ENCODE data around the gene RAET1L.

- TF ChIP-seq SMARCC2 (IDR thresholded peaks at IDR 0.05; ENCODE audit: low read depth) (no peak), E2F4 (CRISPR knock-in tag; IDR thresholded peaks at IDR 0.05; ENCODE audit: low read depth) (no peak), ATF2 (CRISPR knock-in tag; IDR thresholded peaks at IDR 0.05) (no peak), CTCF (IDR thresholded peaks at IDR 0.05 in 2 of 3, conservative IDR thresholded peaks at IDR 0.05 in 1 of 3; ENCODE audit: insufficient read depth in 2 of 3, low read depth in 1 of 3, low read length in 3 of 3) (no peak), POLR2AphosphoS5 (IDR thresholded peaks at IDR 0.05; ENCODE audit: control insufficient read depth, insufficient read depth, low read depth, low read length) (no peak), PHF20 (IDR thresholded peaks at IDR 0.05; ENCODE audit: partially characterized antibody) (no peak)
These were observed 21.6 kb upstream of the RAET1L start for GRCh38 chr6:150046943-150047342.

Measured in K562 (cell line).